NCI-H526 treated with DMSO at 0.1 percent for 48 hours (cell line): Measurements from ENCODE around the gene LRRC17.

Source experiments
- DNase-seq: peaks from one replicate; lab custom pipeline; 2025; lab: John Stamatoyannopoulos, UW

The LRRC17 gene

DNA sequence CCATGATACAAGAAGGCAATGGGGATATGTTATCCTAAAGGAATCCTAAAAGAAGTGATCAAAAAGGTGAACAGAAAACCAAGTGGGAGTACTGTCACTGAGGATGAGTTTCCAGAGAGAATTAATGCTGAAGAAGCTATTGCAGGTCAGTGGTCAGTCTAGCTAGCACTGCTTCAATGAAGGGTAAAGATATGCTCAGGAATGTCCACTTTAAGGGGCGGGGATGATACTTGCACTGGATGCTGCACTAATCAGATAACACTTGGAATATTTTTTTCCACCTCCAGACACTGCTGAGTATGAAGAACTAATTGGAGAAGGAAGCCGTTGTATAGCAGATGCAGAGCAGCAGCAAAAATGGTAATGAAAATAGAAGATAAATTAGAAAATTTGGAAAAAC, 75.3 kb downstream of the LRRC17 start:
- no peak for DNase-seq

- no peak for DNase-seq
Measured at GRCh38 chr7:102988631-102989560, 76.1 kb downstream of the LRRC17 start.

DNA sequence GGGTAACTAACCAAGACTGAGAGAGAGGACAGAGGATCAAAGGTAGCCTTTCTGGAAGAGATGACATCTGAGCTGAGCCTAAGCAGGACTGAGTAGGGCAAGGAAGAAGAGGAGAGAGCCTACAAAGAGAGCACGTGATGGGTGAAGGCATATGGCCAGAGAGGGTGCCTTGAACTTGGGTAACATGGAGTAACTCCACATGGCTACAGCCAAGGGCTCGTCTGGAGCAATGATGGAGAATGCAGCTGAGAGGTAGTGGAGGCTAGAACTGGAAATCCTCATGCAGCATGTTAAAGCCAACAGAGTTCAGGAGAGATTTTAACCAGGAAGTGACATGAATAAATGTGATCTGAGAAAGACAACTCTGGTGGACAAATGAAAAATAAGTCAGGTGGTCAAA, 77.8 kb downstream of the LRRC17 start:
- DNase-seq: no peak

- no peak for DNase-seq
Measured at GRCh38 chr7:102991077-102991539, 78.3 kb downstream of the LRRC17 start.

GRCh38 chr7:102991540-102992214, 78.9 kb downstream of the LRRC17 start:
- no peak for DNase-seq

DNA sequence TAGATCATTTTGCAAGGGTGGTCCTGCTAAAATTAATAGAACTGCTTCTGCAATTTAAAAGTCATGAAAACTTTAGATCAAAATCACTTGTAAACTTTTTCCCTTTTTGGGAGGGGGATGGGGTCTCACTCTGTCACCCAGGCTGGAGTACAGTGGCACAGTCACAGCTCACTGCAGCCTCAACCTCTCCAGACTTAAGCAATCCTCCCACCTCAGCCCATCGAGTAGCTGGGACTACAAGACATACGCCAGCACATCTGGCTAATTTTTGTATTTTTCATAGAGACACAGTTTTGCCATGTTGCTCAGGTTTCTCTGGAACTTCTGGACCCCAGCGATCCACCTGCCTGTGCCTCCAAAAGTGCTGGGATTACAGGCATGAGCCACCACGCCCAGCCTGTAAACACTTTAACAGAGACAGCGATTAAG, 79.7 kb downstream of the LRRC17 start:
- no peak for DNase-seq

- no peak for DNase-seq
Measured at GRCh38 chr7:102992938-102993717, 80.3 kb downstream of the LRRC17 start.

GRCh38 chr7:102993718-102994029, 80.9 kb downstream of the LRRC17 start:
- DNase-seq: no peak

GRCh38 chr7:102994567-102994966, 81.8 kb downstream of the LRRC17 start:
- no peak for DNase-seq
